HG02678 (cell line): ENCODE measurements around the gene UMODL1.

Experiments used
- ATAC-seq: cut with Tn5 transposase; IDR thresholded peaks from one replicate; pipeline ENCODE4 v1.9.1; 2021; ENCODE audit warnings: mild to moderate bottlenecking, moderate library complexity; ENCODE audit not compliant: unreplicated experiment

UMODL1 gene

DNA sequence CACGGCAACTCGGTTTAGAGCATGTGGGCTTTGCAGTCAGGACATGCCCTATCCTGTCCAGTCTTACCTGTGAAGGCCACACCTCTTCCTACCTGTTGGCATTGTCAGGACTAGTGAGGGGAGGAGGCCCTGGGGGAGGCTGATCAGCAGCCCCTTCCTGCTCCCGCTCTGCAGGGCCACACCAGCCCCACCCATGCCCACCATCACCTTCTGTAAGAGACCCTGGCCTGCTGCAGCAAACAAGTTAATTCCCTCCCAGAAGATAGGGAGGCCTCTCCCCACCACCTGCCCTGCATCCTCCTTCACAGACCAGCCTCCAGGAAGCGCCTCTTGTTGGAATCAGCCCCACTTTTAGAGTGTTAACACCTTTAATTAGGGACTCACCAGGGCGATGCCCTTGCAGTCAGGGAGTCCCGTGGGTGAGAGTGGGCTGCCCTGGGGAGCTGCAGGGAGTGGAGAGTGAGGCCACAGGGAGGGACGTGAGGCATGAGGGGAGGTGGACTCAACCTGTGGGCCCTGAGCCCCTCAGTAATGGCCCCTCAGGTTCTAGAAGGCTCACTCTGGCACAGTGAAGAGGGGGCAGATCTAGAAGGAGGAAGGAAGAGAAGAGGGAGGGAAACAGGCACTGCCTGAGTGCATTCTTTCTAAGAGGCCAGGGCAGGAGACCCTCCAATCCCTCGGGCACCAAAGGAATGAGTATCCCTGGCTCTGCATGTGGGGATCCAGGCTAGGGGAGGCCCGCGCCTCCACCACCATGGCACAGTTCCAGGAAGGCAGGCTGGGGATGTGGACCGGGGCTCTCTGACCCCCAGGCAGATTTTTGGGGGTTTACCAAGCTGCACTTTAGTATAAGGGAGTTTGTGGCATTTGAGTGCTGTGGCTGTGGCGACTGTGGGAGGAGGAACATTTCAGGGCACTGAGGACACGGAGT is 8.2 kb downstream of the UMODL1 start:
- ATAC-seq: no peak

DNA sequence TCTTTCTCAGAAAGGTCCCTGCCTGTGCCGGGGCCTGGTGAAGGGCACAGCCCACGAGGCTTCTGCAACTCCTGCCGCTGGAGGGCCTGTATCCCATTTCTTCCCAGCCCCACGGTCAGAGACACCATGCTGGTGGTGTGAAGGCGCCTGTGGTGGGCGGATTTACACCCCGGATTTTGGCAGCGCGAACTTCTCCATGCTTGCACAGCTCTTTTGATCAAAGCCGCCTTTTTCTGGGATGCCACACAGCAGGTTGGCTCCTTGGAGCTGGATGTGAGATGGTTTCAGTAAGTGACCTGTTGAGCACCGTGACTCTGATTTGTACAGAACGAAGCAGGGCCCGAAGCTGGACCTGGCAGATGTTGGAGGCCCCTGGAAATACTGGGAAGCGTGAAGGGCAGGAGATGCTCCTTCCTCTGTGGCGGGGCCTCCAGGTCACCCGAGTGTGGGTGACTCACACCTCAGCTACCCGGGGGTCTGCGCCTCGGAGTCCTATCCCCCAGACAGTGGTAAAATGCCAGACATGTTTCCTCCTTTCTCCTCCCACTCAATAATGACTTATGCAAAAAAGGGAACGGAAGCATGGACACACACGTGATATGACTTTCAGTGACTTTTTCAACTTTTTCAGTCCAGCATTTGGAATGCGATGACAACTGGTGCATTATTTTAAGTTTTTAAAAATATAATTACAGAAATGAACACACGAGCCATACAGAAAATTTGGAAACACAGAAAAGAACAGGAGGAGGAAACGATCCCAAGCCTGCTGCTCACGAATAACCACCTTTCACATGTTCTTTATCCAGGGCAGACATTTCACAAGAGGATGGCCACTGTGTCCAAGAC is 9.0 kb downstream of the UMODL1 start:
- no peak for ATAC-seq

DNA sequence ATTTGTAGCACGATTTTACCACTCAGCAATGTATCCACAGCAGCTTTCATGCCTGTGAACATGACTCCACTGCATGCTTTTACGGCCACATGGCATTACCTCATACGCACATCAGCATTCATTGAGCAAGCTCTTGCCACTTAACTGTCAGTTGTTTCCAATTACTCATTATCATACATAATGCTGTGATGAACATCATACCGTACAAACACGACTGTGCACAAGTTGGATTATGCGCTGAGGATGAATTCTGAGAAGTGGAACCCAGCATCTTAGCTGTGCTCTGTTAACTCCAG is 9.6 kb downstream of the UMODL1 start:
- no peak for ATAC-seq

DNA sequence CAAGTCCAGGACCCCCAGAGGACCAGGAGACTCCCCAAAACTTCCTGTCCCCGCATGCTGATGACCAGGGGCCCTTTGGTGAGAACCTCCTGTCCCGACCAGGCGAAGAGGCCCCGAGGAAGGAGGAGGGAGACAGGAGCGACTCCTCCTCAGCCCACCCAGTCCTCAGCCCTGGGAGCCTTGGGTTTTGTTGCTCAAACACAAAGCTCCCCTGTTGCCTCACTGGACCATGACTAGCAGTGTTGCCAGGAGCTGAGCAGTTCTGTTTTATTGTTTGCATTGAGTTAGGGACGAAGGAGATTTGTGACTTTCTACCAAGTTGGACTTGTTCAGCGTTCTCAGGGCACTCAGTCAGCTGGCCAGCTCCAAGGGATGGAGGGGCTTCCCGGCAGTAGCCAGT is 10.0 kb downstream of the UMODL1 start:
- no peak for ATAC-seq

DNA sequence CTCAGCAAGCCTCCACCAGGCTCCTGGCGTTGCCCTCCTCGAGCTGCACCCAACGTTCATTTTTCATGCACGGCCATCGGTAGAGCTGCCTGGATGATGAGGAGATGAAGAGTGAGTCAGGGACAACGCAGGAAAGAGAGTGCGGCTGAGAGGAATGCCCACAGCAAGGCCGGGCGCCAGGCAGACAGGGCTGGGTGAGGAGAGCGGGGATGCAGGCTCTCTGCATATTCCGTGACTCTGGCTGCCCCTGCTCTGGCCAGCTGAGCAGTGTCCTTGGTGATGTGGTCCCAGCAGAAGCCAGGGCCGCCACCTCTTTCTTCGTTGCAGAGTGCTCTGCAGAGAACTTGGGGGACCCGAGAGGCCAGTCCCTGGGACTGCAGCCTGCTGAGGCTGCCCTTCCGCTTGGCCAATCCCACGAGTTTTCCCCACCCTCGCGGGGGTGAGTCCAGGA is 10.8 kb downstream of the UMODL1 start:
- no peak for ATAC-seq

DNA sequence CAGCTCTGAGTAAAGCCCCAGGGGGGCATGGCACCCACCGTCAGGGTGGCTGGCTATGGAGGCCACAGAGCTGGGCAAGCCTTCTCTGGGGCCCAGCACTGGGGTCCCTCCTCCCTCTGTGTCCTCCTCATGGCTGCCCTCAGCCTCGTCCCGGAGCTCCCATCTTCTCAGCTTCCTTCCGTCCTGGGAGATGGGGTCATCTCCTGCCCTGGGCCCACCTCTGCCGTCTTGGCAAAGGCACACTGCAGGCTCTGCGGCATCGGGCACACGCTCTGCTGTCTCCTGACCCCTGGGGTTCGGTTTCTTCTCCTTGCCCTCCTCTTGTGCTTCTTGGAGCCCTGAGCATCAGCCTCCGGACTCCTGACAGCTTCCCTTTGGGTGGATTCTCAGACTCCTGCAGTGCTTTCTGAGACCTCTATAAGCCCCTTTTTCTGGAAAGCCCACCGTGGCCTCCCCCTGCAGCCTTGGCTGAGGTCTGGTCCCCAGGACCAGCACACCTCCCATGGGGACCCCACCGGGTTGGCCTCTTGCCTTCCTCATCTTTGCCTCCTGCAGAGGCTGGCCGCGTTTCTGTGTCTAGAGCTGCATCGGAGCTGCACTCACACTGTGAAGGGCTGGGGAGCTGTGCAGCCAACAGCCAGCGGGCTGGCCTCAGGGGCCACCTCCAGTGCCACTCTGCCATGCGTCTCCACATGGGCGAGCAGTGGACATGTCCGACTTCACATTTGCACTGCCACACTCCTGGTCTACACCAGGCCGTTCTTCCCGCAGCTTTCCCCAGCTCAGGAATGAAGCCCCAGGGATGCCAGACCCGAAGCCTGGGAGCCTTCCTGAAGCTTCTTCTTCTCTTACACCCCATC is 11.6 kb downstream of the UMODL1 start:
- ATAC-seq: no peak

DNA sequence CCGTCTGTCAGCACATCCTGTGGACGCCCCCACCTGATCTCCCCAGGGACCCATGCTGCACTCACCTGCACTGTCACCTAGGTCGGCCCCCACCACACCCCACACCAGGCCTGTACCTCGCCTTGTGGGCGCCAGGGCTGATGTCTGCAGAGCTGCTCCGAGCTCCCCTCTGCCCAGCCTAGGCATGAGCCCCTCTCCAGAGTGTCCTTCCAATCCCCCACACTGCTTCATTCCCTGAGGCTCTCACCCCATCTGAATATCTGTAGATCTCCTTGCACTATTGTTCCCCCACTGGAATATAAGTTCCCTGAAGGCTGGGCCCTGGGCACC is 12.2 kb downstream of the UMODL1 start:
- ATAC-seq: no peak

DNA sequence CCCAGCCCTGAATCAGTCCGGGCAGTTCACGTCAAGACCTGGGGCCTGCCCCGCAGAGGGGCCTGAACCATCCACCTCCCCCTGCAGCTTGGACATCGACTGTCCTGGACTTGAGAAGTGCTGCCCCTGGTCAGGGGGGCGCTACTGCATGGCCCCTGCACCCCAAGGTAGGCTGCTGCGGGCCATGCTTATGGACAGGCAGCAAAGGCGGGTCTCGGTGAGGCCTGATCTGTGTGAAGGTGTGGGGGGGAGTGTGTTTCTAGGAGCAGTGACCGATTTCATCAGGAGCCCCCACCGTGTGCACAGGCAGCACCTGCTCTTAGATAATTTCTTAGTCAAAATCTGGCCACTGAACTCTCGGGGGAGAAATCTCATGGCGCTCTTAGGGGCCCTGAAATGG is 13.0 kb downstream of the UMODL1 start:
- ATAC-seq: no peak

DNA sequence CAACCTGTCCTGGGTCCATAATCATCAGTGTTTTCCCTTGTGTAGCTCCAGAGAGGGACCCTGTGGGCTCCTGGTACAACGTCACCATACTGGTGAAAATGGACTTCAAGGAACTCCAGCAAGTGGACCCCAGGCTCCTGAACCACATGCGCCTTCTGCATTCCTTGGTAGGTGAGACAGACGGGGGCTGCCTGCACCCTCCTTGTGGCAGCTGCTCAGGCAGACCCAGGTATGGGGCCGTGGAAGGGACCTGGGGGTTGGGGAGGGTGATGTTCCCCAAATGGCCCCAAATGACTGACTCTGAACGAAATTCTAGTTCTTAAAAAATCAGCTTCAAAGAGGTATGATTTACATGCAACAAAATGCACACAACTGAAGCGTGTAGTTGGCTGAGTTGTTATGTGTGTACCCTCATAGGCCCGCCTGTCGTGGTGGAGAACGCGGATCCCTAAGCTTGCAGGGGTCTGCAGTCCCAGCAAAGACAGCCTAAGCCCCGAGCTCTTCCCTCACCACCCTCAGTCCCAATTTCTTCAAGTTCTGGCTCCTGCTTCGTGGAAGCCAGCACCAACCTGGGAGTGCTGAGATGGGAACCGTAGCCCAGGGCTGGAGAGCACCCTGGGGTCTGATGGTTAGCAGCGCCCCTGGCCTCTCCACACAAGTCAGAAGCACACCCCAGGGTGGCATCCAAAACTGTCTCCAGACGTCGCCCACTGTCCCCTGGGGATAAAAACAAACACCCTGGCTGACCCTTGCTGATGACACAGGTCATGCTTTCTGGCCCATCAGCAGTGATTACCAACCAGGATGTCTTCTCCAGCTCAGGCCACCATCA is 14.3 kb downstream of the UMODL1 start:
- no peak for ATAC-seq

DNA sequence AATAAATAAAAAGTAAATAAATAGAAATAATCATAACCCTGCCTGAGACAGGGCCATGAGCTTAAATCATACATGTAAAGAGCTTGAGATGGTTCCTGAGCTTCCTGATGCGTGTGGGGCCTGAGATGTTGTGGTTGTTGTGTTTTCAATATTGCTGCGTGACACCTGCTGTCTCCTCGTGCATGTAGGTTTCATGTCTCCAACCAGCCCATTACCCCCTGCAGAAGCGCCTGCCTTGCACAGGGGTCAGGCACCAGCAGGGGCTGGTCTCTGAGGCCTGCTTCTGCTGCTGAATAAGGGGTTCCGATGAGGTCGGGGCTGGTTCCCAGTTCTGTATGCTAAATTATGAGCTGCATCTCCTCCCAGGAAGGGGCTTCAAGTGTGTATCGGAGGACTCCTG is 15.9 kb downstream of the UMODL1 start:
- ATAC-seq: no peak

DNA sequence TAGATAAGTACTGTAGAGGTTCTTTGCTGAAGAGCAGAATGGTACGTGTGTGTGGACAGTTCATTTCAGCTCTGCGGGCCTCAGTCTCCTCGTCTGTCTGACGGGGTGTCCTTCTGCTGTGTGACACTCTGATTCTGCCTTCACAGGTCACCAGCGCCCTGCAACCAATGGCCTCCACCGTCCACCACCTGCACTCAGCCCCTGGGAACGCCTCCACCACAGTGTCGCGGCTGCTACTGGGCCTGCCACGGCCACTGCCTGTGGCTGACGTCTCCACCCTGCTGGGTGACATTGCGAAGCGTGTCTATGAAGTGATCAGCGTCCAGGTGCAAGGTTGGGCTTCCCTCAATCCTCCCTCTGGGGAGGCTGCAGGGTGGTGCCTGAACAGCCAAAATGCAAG is 17.0 kb downstream of the UMODL1 start:
- ATAC-seq: no peak

DNA sequence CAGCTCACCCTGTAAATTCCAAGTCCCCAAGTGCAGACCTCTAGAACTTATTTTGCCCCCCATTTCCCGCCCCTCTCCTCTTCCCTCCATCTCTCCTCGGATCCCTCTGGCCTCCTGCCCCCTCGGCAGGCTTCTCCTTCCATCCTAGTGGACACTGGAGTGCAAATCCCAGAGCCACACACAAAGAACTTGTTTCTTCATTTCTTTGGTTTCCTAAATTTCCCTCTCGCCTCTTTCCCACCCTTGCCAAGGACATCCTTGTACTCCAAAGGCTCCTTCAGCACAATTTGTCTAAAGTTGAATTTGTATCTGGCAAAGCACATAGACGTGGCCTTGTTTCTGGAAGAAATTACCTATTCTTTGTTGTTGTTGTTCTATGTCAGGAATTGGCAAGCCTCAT is 17.5 kb downstream of the UMODL1 start:
- no peak for ATAC-seq

DNA sequence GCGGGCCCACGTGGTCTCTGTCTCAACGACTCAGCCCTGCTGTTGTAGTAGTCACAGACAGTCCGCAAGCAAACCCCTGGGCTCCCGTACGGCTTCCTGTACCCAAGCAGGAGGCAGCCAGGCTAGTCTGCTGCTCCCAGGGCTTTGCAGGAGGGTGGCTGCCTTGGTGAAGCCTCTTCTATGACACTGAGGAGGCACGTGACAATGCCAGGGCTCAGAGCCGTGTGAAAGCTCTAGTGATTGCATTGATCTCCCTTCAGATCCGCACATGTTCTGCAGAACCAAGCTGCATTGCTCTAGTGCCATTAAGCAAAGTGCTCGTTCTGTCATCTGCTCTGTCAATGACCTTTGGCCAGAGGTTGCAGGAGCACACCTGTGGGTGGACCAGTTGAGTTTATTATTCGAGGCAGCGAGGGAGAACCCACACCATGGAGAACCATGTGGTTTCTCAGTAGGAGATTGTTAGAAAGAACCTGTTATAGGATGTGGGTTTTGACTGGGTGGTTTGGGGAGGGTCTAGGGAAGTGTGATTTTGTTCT is 18.0 kb downstream of the UMODL1 start:
- ATAC-seq: no peak

DNA sequence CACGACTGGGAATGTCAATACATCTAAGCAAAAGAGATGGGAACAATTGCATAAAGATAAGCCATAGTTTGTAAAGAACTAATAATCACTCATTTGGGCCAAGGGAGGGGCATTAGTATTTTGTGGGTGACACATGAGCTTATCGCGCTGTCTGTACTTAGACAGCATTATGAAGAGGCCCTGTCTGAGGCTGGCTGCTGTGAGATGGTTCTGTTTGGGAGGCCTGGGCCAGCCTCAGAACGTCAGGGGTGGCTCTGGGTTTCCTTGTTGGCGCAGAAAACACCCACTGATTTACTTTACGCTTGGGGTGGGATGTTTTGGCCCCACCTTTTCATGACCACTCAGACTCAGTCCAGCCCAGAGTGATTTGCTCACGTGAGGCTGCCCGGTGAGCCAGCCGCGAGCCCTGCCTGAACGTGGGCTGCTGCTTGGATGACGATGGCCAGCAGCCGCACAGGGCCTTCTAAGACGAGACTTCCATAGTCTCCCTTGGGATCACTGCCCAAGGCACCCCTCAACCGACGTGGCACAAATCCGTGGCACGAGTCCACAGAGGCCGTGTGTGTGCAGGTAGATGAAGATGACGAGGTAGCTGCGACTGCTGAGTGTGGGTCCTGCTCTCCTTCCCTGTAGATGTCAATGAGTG is 18.7 kb downstream of the UMODL1 start:
- no peak for ATAC-seq

DNA sequence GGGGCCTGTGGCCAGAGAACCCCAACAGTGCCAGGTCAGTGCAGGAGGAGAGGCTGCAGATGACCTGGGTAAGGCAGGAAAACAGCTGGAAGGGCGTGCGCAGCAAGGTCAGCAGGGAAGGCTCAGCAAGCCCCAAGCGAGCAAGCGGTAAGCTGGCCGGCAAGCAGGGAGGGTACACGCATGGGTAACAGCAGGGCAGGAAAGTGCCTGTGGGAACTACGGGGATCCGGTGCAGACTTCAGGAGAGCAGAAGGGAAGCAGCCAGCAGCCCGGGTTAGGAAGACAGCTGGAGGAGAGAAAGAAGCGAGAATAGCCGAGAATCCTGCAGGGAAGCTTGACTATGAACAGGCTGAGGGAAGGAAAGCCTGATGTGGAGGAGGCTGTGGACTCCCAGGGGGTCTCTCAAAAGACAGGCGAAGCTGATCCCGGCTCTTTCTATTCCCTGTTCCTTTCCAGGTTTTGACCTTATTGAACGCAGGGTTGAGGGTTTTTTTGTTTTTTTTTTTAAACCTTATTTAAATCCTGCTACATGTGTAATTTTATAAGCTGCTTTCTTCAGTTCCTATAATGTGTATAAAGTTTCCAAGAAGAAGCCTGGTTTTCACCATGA is 20.9 kb downstream of the UMODL1 start:
- ATAC-seq: no peak

DNA sequence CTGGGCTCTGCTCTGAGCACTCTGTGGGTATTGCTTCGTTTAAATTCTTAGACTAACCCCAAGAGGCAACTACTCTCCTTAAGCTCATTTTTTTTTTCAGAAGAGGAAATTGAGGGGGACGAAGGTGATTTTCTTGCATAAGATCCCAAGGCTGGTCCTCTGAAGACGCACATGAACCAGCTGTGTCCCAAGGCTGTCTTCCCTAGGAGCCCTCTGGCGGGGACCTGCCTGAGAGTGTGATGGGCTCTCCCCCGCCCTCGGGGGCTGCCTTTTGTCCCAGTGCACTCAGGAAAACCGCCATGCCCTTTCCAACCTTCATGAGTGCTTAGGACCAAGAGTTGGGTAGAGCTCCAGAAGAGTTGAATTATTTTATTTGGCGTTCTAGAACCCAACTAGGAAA is 21.7 kb downstream of the UMODL1 start:
- no peak for ATAC-seq

DNA sequence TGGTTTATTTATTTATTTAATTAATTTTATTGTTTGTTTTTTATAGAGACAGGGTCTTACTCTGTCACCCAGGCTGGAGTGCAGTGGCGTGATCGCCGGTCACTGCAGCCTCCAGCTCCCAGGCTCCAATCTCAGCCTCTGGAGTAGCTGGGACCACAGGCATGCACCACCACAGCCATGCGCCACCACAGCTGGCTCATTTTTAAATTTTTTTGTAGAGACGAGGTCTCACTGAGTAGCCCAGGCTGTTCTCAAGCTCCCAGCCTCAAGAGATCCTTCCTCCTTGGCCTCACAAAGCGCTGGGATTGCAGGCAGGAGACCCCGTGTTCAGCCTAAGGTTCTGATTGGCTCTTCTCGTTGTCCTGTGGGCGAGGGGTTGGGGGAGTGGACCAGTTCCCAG is 22.1 kb downstream of the UMODL1 start:
- ATAC-seq: no peak

DNA sequence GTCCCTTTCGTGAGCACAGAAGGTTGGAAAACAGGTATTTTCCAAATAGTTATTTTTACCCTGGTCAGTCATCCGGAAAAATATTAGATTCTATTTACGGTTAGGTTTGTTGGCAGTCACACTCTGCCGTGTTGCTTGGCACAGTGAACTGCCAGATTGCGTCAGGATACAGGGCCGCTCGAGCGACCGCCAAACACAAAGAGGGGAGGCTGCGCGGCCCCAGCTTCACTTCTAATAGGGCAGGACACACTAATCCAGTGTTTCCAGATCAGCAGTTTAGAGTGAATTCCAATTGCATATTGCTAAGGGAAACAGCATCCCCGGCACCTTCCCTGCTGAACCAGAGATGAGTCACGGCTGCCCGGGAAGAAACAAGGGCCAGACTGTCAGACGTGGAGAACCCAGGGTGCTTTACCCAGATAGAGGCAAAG is 22.9 kb downstream of the UMODL1 start:
- no peak for ATAC-seq

DNA sequence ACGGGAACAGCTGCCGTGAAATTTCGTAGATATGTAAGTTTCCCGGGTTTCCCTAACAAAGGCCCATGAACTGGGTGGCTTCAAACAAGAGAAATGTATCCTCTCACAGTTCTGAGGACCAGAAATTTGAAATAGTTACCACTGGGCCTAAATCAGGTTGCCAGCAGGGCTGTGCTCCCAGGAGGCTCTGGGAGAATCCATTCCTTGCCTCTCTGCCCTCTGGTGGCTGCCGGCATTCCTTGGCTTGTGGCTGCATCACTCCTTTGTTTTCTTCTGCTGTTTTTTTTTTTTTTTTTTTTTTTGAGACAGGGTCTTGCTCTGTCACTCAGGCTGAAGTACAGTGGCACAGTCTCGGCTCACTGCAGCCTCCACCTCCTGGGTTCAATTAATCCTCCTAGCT is 23.7 kb downstream of the UMODL1 start:
- no peak for ATAC-seq
